Caco-2 (cell line): ENCODE measurements around the gene LEMD3. TPM values are rescaled to one million over a fixed set of nuclear protein-coding genes. Genes with fewer than 3 reads are reported as not detected.
"Not testable (repeated sequence)": the region's sequence is repeated elsewhere in the genome, so short reads cannot be mapped to it uniquely, and the experiment has no call there.

Experiments used
- BruUV-seq: library from RNA; stranded (reverse); fragments of 400-500 nt; replicated peaks from 2 replicates; lab custom pipeline; 2021; lab: Mats Ljungman, UMichigan
- CTCF ChIA-PET: fragments of 300-600 bp; sonication (Branson Sonifier 250); formaldehyde crosslinking; loops from one replicate; lab custom pipeline; 2022; ENCODE audit warnings: antibody characterized with exemption; lab: Charles Lee
- POLR2A ChIA-PET: fragments of 300-600 bp; sonication (Branson Sonifier 250); formaldehyde crosslinking; loops from one replicate; lab custom pipeline; 2022; ENCODE audit warnings: antibody characterized with exemption; lab: Charles Lee
- DNase-seq, 2 experiments: peaks; one replicate each; pipeline versions ENCODE4 v3.0.0 to v3.0.0-alpha.2; 2020 to 2022
- H3K27me3 ChIP-seq: replicated peaks from 2 replicates; pipeline ENCODE4 v1.6.0; 2011; ENCODE audit warnings: low read length; ENCODE audit not compliant: control insufficient read depth, insufficient read depth
- H3K36me3 ChIP-seq: 2 replicates; pipeline ENCODE4 v1.5.1; 2011; ENCODE audit warnings: low read length; ENCODE audit not compliant: control insufficient read depth, insufficient read depth
- H3K4me1 ChIP-seq: fragments of 250-450 bp; sonication (Bioruptor Pico); 2 replicates; pipeline ENCODE4 v1.5.1; 2020; ENCODE audit warnings: mild to moderate bottlenecking
- H3K4me3 ChIP-seq: 2 replicates; pipeline ENCODE4 v1.5.1; 2011; ENCODE audit warnings: low read depth, mild to moderate bottlenecking, control low read depth, low read length
- H3K9me3 ChIP-seq: fragments of 250-450 bp; sonication (Bioruptor Pico); 2 replicates; pipeline ENCODE4 v1.5.1; 2020; ENCODE audit warnings: mild to moderate bottlenecking, moderate library complexity
- H3K27ac Mint-ChIP-seq: one replicate; pipeline ENCODE4 v1.8.0; 2022; ENCODE audit warnings: mixed read lengths; ENCODE audit not compliant: unreplicated experiment
- H3K27me3 Mint-ChIP-seq: one replicate; pipeline ENCODE4 v1.8.0; 2022; ENCODE audit warnings: mixed read lengths; ENCODE audit not compliant: insufficient read depth, unreplicated experiment
- H3K36me3 Mint-ChIP-seq: one replicate; pipeline ENCODE4 v1.8.0; 2022; ENCODE audit warnings: mild to moderate bottlenecking, mixed read lengths; ENCODE audit not compliant: insufficient read depth, unreplicated experiment
- H3K4me1 Mint-ChIP-seq: one replicate; pipeline ENCODE4 v1.8.0; 2022; ENCODE audit warnings: low read depth, mixed read lengths; ENCODE audit not compliant: unreplicated experiment
- H3K4me3 Mint-ChIP-seq: one replicate; pipeline ENCODE4 v1.8.0; 2022; ENCODE audit warnings: mild to moderate bottlenecking, moderate library complexity, mixed read lengths; ENCODE audit not compliant: unreplicated experiment
- H3K9me3 Mint-ChIP-seq: one replicate; pipeline ENCODE4 v1.8.0; 2022; ENCODE audit warnings: mixed read lengths; ENCODE audit not compliant: unreplicated experiment
- CTCF ChIP-seq, 2 experiments: fragments of 200-600 bp in 1 of 2; IDR thresholded peaks; 1 replicate in 1 of 2; 2 replicates in 1 of 2; pipeline versions ENCODE4 v1.5.1 to v1.8.0; 2011 to 2022; ENCODE audit warnings: antibody characterized with exemption in 1 of 2, control low read depth in 1 of 2, inconsistent platforms in 1 of 2, low read depth in 1 of 2, low read length in 1 of 2, mild to moderate bottlenecking in 1 of 2, moderate library complexity in 1 of 2; ENCODE audit not compliant: insufficient read depth in 1 of 2, severe bottlenecking in 1 of 2, unreplicated experiment in 1 of 2
- intact Hi-C: fragments of 100-400 bp; cut with micrococcal nuclease; formaldehyde crosslinking; loops from one replicate; pipeline ENCODE4 v1.10.0; 2022; ENCODE audit not compliant: unreplicated experiment
- total RNA-seq: library from RNA; stranded (reverse); gene quantifications from 2 replicates; pipeline ENCODE4 v1.2.3, GENCODE V29; 2022

LEMD3 gene
- total RNA-seq, 1 experiment from 2014 or later, result 35.8 TPM

GRCh38 chr12:65279369-65280112 lies 110.2 kb downstream of the LEMD3 start:
- H3K4me1 Mint-ChIP-seq, result no peaks in the 10 kb centered on the region
- H3K36me3 ChIP-seq, result no peaks in the 10 kb centered on the region
- H3K27me3 Mint-ChIP-seq, result no peaks in the 10 kb centered on the region
- BruUV-seq, result no TSS peak
- no peak for DNase-seq
- no peaks in the 10 kb centered on the region for H3K4me1 ChIP-seq
- H3K27me3 ChIP-seq, result no peaks in the 10 kb centered on the region
- no peaks in the 10 kb centered on the region for H3K9me3 ChIP-seq
- no peaks in the 10 kb centered on the region for H3K9me3 Mint-ChIP-seq
- POLR2A ChIA-PET, result no interaction called here
- peak overlapping the region; percentile 83 for H3K4me3 ChIP-seq
- H3K4me3 Mint-ChIP-seq, result peak overlapping the region; percentile 71
- no peak overlapping the region for H3K27ac Mint-ChIP-seq
- no peaks in the 10 kb centered on the region for H3K36me3 Mint-ChIP-seq
- TF ChIP-seq CTCF (IDR thresholded peaks at IDR 0.05; ENCODE audit: insufficient read depth in 1 of 2, low read depth in 1 of 2, low read length in 1 of 2, severe bottlenecking in 1 of 2, unreplicated experiment in 1 of 2), result no peak
- CTCF ChIA-PET, result no interaction called here
- intact Hi-C loops, result no loop called here

- H3K27ac Mint-ChIP-seq, result no peak overlapping the region
- H3K27me3 Mint-ChIP-seq, result no peaks in the 10 kb centered on the region
- no TSS peak for BruUV-seq
Observed at GRCh38 chr12:65280306-65280705, 110.9 kb downstream of the LEMD3 start.

GRCh38 chr12:65282840-65283239 lies 113.5 kb downstream of the LEMD3 start:
- ChIA-PET CTCF (no interaction called here), POLR2A (no interaction called here)
- no peak overlapping the region for H3K4me3 ChIP-seq
- no peaks in the 10 kb centered on the region for H3K9me3 Mint-ChIP-seq
- H3K9me3 ChIP-seq, result no peaks in the 10 kb centered on the region
- no peaks in the 10 kb centered on the region for H3K36me3 Mint-ChIP-seq
- no peak overlapping the region for H3K27ac Mint-ChIP-seq
- H3K4me1 Mint-ChIP-seq, result no peaks in the 10 kb centered on the region
- H3K27me3 Mint-ChIP-seq, result no peaks in the 10 kb centered on the region
- no peak for DNase-seq
- no TSS peak for BruUV-seq
- no peaks in the 10 kb centered on the region for H3K4me1 ChIP-seq
- no peak overlapping the region for H3K4me3 Mint-ChIP-seq
- intact Hi-C loops, result no loop called here
- no peaks in the 10 kb centered on the region for H3K27me3 ChIP-seq
- TF ChIP-seq CTCF (IDR thresholded peaks at IDR 0.05; ENCODE audit: insufficient read depth in 1 of 2, low read depth in 1 of 2, low read length in 1 of 2, severe bottlenecking in 1 of 2, unreplicated experiment in 1 of 2), result no peak
- H3K36me3 ChIP-seq, result no peaks in the 10 kb centered on the region

More at GRCh38 chr12:65280306-65280705, 110.9 kb downstream of the LEMD3 start:
- Mint-ChIP-seq H3K9me3 (no peaks in the 10 kb centered on the region), H3K4me1 (no peaks in the 10 kb centered on the region), H3K36me3 (no peaks in the 10 kb centered on the region), H3K4me3 (no peak overlapping the region)
- intact Hi-C loops, result no loop called here
- Histone ChIP-seq H3K27me3 (no peaks in the 10 kb centered on the region), H3K4me3 (no peak overlapping the region), H3K4me1 (no peaks in the 10 kb centered on the region), H3K9me3 (no peaks in the 10 kb centered on the region), H3K36me3 (no peaks in the 10 kb centered on the region)
- no peak for TF ChIP-seq CTCF (IDR thresholded peaks at IDR 0.05; ENCODE audit: insufficient read depth in 1 of 2, low read depth in 1 of 2, low read length in 1 of 2, severe bottlenecking in 1 of 2, unreplicated experiment in 1 of 2)
- CTCF ChIA-PET, result no interaction called here
- no peak for DNase-seq
- POLR2A ChIA-PET, result no interaction called here

GRCh38 chr12:65285532-65285931 lies 116.1 kb downstream of the LEMD3 start:
- not testable (repeated sequence) for H3K27me3 ChIP-seq, H3K27ac Mint-ChIP-seq

More at GRCh38 chr12:65285532-65285931, 116.1 kb downstream of the LEMD3 start:
- intact Hi-C loops, H3K4me1 ChIP-seq, CTCF ChIA-PET, BruUV-seq, H3K4me1 Mint-ChIP-seq, H3K27me3 Mint-ChIP-seq, H3K4me3 Mint-ChIP-seq, POLR2A ChIA-PET, H3K36me3 Mint-ChIP-seq, H3K9me3 ChIP-seq, H3K9me3 Mint-ChIP-seq, DNase-seq, H3K36me3 ChIP-seq, H3K4me3 ChIP-seq: not testable (repeated sequence)
